Subcutaneous adipose tissue (tissue), 4 donors: ENCODE data around the gene TMEM184C. TPM values are rescaled to one million over a fixed set of nuclear protein-coding genes. Genes with fewer than 3 reads are reported as not detected.

Experiments used
- total RNA-seq, 4 donors: library from RNA; depleted of rRNA; stranded (reverse); fragments of >200 nt; gene quantifications; one replicate each; pipeline ENCODE4 v1.1.0, GENCODE V29; 2016
- TF ChIP-seq, protein P1 (sequence below): fragments of 450-650 bp; IDR thresholded peaks from one replicate; pipeline ENCODE4 v1.5.1; 2016; ENCODE audit warnings: low read depth, mild to moderate bottlenecking, control low read depth, antibody characterized with exemption, moderate library complexity

TMEM184C gene
- total RNA-seq, 4 donors from 2014 or later, result 14.5 to 35.0 (median 23.7) TPM

DNA sequence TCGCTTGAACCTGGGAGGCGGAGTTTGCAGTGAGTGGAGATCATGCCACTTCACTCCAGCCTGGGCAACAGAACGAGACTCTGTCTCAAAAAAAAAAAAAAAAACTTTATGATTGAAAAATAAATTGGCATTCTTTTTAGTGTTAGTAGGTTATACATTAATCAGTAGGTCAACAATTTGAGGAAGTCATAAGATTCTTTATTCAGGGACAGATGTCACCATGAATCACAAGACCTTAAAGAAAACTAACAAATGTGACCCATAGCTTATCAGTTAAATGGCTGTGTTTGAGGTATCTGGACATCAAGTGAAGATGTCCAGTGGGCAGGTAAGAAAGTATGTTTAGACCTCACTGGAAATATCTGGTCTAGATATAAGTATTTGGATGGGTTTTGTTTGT is 76.0 kb downstream of the TMEM184C start:
- TF ChIP-seq, protein P1, sequence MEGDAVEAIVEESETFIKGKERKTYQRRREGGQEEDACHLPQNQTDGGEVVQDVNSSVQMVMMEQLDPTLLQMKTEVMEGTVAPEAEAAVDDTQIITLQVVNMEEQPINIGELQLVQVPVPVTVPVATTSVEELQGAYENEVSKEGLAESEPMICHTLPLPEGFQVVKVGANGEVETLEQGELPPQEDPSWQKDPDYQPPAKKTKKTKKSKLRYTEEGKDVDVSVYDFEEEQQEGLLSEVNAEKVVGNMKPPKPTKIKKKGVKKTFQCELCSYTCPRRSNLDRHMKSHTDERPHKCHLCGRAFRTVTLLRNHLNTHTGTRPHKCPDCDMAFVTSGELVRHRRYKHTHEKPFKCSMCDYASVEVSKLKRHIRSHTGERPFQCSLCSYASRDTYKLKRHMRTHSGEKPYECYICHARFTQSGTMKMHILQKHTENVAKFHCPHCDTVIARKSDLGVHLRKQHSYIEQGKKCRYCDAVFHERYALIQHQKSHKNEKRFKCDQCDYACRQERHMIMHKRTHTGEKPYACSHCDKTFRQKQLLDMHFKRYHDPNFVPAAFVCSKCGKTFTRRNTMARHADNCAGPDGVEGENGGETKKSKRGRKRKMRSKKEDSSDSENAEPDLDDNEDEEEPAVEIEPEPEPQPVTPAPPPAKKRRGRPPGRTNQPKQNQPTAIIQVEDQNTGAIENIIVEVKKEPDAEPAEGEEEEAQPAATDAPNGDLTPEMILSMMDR, result no peak

DNA sequence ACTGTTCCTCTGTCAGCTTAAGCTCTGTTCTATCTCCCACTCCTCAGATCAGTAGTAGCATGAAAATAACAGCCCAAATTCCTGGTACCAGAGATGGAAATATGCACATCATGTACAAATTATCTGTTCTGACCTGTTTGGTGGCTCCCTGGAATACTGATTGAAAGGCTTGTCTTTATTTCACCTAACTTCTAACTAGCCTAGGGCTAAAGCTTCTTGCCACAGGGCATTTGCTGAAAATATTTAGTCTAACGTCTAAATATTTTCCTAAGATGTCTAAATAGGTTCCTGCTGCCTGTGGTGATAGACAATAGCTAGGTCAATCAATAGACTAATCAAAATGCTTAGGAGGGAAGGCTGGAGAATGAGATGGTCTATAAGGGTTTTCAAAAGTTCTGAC is 79.7 kb downstream of the TMEM184C start:
- TF ChIP-seq, protein P1, result no peak

DNA sequence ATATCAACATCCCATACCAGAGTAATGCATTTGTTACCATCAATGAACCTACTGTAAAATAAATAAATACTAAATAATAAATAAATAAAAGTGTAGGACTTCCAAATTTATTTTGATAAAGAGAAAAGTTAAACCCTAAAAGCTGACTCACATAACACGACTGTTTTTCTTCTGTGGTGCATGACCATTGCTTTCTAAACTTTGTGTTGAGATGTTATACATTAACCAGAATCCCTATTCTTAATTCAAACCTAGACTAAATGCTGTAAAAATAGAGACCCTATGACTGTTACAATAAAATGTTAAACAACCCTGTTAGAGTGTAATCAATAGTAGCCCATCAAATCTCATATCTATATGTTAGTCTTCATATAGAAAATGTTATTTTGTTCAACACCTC is 87.6 kb downstream of the TMEM184C start:
- TF ChIP-seq, protein P1, result no peak

DNA sequence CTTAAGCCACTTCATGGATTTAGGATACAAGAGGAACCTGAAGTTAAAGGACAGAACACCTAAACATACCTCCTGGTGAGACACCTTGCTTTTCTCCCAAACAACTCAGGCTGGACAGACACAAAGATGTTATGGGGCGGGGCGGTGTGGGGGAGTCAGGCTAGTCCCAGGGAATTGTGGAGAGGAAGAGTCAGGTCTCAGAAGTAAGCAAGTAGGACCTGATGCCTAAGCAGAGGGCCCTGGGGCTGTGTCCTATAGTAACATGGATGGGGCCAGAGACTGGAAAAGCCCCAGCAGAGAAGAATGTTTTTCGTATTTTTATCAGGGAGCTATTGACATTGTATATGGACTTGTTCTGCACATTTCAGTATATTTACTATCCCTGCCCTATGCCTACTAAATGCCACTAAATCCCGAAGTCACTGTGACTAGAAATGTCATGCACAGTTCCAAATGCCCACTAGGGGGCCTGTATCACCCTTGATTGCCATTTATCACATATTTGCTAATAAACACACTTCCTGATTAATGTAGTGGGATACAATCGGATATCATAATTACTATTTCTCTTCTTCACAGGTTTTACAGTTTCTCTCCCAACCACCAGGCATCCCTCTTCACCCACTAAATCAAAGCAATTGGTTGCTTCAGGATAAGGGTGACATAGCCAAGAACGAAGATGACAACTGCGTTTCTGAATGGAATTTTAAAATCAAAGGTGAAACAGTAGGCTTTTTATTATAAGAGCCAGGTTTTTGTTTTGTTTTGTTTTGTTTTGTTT is 90.9 kb downstream of the TMEM184C start:
- TF ChIP-seq, protein P1, result no peak

DNA sequence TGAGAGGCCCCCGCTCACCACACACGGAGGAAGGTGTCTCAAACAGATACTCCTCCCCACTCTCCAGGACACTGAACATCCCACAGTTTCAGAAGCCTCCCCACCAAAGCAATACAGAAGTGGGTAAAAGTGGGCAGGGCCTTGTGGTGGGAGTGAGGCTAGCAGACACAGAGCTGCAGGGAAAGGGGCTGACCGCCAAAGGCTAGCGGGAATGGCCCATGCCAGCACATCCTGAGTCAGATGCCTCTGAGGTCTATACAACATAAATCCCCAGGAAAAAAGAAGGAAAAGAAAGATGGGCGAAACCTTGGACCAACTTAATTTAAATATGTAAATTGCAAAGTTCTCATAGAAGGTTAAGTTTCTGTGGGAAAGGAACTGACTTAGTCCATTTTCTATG is 92.8 kb downstream of the TMEM184C start:
- TF ChIP-seq, protein P1, result no peak

DNA sequence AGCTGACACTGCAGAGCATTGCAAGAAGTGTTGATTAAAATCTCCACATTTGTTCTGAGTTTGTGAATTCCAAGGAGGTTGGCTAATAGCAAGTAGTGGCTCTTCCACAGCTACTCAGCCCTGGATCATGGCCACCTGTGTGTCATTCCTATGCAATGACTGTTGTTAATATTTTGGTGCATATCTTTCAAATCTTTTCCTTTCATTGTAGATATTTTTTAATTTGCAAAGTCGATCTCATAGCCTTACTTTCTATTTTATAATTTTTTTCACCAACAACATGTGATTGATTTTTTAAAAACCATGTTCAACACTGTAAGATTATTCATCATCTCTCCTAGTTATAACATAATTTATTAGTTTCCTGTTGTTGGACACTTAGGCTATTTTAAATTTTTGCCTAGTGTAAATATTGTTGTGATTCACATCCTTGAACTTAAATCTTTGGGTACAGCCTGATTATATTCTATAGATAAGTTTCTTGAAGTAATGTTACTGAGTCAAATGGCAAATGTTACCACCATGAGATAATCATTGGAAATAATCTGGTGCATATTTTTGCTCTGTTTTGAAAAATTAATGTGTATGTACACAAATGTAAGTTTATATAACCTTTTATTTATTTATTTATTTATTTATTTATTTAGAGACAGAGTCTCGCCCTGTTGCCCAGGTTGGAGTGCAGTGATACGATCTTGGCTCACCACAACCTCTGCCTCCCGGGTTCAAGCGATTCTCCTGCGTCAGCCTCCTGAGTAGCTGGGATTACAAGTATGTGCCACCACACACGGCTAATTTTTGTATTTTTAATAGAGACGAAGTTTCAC is 97.6 kb downstream of the TMEM184C start:
- TF ChIP-seq, protein P1, result no peak

DNA sequence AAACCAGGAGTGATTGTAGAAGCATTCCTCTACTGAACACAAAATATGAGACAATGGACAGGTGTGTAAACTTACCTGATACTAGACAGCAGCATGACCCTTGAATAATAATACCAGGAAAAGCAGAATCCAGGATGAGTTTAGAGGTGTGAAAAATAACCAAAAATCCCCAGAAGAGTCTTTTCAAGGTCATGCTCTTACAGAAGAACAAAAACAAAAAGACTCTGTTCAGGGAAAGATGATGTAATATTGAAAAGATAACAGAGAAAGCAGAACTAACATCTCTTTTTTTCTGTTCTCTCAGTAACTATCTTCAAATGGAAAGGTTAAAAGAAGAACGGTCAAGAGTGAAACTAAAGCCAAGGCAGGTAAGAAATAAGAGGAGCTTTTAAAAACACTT is 100.7 kb downstream of the TMEM184C start:
- TF ChIP-seq, protein P1, result no peak

Other genes starting within 250 kb of the TMEM184C start
- 1 to 10 TPM; 2.9 to 8.0 (median 4.8) TPM for gene EDNRA, start 136.3 kb upstream of the TMEM184C start, total RNA-seq
- gene PRMT9, start 66.8 kb downstream of the TMEM184C start, total RNA-seq, result 10 to 100 TPM in 2 of 4 donors, 1 to 10 TPM in 2; 7.3 to 14.1 (median 10.5) TPM
- 100 to 1,000 TPM in 2 of 4 donors, 10 to 100 TPM in 2; 77.1 to 129 (median 98.1) TPM for gene ARHGAP10, start 114.7 kb downstream of the TMEM184C start, total RNA-seq